ENCODE measurements around the gene POMT2.
"Not testable (repeated sequence)": the region's sequence is repeated elsewhere in the genome, so short reads cannot be mapped to it uniquely, and the experiment has no call there.

The POMT2 gene, protein sequence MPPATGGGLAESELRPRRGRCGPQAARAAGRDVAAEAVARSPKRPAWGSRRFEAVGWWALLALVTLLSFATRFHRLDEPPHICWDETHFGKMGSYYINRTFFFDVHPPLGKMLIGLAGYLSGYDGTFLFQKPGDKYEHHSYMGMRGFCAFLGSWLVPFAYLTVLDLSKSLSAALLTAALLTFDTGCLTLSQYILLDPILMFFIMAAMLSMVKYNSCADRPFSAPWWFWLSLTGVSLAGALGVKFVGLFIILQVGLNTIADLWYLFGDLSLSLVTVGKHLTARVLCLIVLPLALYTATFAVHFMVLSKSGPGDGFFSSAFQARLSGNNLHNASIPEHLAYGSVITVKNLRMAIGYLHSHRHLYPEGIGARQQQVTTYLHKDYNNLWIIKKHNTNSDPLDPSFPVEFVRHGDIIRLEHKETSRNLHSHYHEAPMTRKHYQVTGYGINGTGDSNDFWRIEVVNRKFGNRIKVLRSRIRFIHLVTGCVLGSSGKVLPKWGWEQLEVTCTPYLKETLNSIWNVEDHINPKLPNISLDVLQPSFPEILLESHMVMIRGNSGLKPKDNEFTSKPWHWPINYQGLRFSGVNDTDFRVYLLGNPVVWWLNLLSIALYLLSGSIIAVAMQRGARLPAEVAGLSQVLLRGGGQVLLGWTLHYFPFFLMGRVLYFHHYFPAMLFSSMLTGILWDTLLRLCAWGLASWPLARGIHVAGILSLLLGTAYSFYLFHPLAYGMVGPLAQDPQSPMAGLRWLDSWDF

DNA sequence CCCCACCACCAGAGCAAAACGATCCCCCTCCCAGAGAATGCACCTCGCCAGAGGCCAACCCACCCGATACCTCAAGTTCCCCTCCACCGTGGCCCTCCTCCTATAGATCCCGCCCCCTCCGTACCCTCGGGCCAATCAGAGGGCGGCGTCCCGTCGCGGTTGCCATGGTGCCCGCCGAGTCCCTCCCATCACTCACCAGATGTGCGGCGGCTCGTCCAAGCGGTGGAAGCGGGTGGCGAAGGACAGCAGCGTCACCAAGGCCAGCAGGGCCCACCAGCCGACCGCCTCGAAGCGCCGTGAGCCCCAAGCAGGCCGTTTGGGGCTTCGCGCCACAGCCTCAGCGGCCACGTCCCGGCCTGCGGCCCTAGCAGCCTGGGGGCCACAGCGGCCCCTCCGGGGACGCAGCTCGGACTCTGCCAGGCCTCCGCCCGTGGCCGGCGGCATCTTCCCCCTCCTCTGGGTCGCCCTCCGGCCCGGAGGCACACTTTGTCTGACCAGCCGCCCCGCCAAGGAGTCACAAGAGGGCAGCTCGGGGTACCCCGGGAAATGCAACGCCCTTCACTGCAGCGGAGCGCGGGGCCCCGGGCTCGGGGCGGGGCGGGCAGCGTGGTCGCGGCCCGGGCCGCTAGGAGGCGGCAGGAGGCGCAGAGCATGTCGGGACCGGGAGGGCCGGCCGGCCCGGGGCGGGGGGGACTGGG lies at the start of gene POMT2:
Gene POMT2, minus strand, starts transcription at position 646 of the 698 bp plus-strand sequence. Its CDS starts 202 bp downstream, at position 444.
- peak; percentile 89 for DNase-seq (ENCODE audit: low read depth)

- DNase-seq (ENCODE audit: low read depth) = no peak
Measured at GRCh38 chr14:77369285-77369684, 48.6 kb upstream of the POMT2 start.

- DNase-seq (ENCODE audit: low read depth) = no peak
Measured at GRCh38 chr14:77364146-77364545, 43.5 kb upstream of the POMT2 start.

GRCh38 chr14:77359626-77360025 lies 38.9 kb upstream of the POMT2 start:
- no peak for DNase-seq (ENCODE audit: low read depth)

DNA sequence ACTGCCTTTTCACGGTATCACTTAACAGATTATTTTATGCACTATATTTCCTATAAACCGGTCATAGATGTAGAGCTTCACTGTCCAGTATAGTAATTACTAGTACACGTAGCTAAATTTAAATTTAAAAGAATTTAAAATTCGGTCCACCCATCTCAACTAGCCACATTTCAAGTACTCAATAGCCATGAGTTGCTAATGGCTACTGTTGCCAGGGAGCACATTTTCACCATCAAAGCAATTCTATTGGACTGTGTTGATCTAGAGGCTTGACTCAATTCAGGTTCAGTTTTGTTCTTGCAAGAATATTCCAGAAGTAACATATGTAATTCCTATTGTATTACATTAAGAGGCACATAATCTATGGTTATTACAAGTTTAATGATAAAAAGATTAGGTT lies 36.2 kb upstream of the POMT2 start:
- DNase-seq (ENCODE audit: low read depth) = no peak

DNA sequence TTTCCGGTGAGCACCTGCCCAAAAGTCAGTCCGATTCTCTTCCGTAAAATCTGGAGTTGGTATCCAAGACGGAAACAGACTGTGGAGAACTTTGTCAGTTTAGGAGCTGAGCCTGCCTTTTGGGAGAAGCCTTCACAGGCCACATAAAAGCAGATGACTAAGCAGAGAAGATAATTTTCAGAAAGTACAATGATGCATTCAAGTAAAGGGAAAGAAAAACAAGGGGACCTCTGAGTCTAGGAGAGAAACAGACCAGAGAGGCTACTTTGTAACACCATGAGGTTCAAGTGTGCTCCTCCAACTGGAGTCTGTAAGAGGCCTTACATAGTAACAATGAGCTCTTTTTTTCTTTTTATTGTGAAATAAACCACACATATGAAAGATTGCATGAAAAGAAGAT lies 35.1 kb upstream of the POMT2 start:
- DNase-seq (ENCODE audit: low read depth) = no peak

GRCh38 chr14:77353469-77354141 lies 32.9 kb upstream of the POMT2 start:
- DNase-seq (ENCODE audit: low read depth) = no peak

DNA sequence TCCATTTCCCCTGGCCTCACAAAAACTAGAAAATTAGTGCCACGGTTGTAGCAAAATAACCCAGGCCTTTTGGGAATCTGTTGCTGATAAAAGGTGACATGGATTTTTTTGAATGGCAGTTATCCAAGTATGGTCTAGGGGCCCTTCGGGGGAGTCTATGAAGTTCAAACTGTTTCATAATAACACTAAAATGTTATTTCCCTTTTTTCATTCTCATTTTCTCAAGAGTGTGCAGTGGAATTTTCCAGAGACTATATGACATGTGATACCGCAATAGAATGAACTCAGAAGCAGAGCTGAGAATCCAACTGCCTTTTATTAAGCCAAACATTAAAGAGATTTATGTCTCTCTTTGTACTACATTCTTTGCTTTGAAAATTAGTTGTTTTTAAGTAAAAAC lies 27.1 kb upstream of the POMT2 start:
- DNase-seq (ENCODE audit: low read depth) = no peak

- no peak for DNase-seq (ENCODE audit: low read depth)
Measured at GRCh38 chr14:77346495-77346894, 25.8 kb upstream of the POMT2 start.

GRCh38 chr14:77344377-77344996 lies 23.8 kb upstream of the POMT2 start:
- no peak for DNase-seq (ENCODE audit: low read depth)

GRCh38 chr14:77343662-77344061 lies 23.0 kb upstream of the POMT2 start:
- no peak for DNase-seq (ENCODE audit: low read depth)

DNA sequence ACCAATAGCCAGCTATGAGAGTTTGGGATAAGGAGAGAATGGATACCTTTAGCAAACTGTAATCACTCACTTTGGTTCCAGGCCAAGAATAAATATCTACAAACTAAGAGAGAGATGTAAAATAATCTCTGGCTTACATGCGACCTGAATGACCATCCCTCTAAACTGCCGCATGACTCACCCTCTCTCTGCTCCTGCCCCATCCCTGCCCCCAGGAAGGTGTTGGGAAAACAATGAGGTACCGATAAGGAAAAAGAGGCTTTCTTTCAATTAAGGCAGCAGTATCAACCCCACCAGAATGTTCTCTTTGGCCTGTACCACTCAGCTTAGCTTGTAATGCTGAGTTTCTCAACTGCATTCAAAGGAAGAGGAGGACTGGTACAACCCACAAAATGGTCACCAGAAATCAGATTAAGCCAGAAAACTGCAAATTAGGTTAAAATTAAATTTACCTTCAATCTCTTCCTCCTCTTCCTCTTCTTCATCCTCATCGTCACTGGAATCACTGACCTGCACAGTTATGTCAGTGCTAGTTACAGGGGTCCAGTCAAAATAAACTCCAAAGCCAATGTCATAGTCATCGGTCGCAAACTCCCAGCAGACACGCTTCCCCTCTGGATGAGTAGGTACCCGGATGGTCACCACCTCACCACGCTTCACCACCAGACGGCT lies 22.2 kb upstream of the POMT2 start:
- DNase-seq (ENCODE audit: low read depth) = no peak

- no peak for DNase-seq (ENCODE audit: low read depth)
Measured at GRCh38 chr14:77340389-77340788, 19.7 kb upstream of the POMT2 start.

DNA sequence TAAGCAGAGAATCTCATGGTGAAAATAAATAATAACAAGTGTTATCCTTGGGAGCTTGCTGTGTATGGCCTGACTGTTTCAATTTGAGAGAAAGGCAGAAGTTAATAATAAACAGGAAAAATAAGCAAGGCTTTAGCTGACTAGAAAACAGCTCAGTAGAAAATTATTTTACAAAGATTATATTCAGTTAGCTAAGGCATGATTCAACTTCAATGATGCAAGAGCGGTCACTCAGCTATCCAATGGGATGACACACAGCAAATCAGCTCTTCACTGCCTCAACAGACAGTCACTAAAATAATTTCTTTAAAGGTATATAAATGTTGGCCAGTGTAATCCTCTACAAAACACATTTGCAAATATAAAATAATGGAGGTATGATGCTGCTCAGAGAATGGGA lies 18.7 kb upstream of the POMT2 start:
- no peak for DNase-seq (ENCODE audit: low read depth)

- DNase-seq (ENCODE audit: low read depth) = no peak
Measured at GRCh38 chr14:77338302-77338701, 17.6 kb upstream of the POMT2 start.

- DNase-seq (ENCODE audit: low read depth) = no peak
Measured at GRCh38 chr14:77337880-77338279, 17.2 kb upstream of the POMT2 start.

DNA sequence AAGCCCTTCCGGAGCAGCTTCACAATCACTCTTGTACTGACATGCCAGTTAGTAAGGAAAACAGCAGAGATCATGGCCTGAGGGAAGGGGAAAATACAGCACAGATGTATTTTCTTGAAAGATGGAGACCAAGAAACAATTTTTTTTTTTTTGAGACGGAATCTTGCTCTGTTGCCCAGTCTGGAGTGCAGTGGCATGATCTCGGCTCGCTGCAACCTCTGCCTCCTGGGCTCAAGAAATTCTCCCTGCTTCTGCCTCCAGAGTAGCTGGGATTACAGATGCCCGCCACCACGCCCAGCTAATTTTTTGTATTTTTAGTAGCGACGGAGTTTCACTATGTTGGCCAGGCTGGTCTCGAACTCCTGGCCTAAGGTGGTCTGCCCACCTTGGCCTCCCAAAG lies 16.6 kb upstream of the POMT2 start:
- DNase-seq (ENCODE audit: low read depth) = not testable (repeated sequence)

- DNase-seq (ENCODE audit: low read depth) = no peak
Measured at GRCh38 chr14:77335576-77335975, 14.9 kb upstream of the POMT2 start.

DNA sequence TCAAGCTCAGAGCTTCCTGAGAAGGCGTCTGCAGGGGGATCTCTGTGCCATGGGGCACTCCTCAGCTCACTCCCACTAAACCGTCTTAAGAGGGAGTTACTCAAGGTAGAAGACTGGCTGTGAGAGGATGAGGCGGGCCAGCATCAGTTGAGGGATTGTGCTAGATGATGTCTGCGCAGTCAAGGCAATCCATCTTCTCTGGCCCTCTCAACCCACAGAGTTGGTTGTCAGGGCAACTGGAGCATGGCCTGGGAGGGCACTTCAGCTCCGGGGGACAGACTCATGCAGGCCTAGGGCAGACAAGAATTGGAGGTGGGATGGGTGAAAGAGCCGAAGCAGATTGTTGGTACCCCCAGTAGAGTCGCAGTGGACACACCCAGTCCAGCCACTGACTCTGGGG lies 9.2 kb upstream of the POMT2 start:
- no peak for DNase-seq (ENCODE audit: low read depth)

GRCh38 chr14:77327111-77327510 lies 6.4 kb upstream of the POMT2 start:
- DNase-seq (ENCODE audit: low read depth) = no peak

GRCh38 chr14:77325746-77326094 lies 5.0 kb upstream of the POMT2 start:
- DNase-seq (ENCODE audit: low read depth) = no peak

All from activated T-cell treated with anti-CD3 and anti-CD28 coated beads for 24 hours (primary cell).